Measurements from ENCODE around the gene PDE2A. TPM values are rescaled to one million over a fixed set of nuclear protein-coding genes. Genes with fewer than 3 reads are reported as not detected.

The PDE2A gene
- polyA plus RNA-seq, 1 experiment: 0.64 TPM

GRCh38 chr11:72613977-72614376 is 60.2 kb downstream of the PDE2A start:
- TF ChIP-seq CTCF (IDR thresholded peaks at IDR 0.05; ENCODE audit: insufficient read depth, low read depth, low read length): no peak
- Histone ChIP-seq H3K36me3 (ENCODE audit: control insufficient read depth, insufficient read depth, low read length) (no peaks in the 10 kb centered on the region), H3K27me3 (ENCODE audit: control insufficient read depth, insufficient read depth, low read length) (peaks cover 21% of the 10 kb centered on the region), H3K4me3 (ENCODE audit: low read depth, low read length) (no peak overlapping the region)
- POLR2A ChIA-PET: no interaction called here
- CTCF ChIA-PET: no interaction called here
- no peak for DNase-seq (ENCODE audit: low read depth)

- POLR2A ChIA-PET: no interaction called here
- Histone ChIP-seq H3K4me3 (ENCODE audit: low read depth, low read length) (no peak overlapping the region), H3K27me3 (ENCODE audit: control insufficient read depth, insufficient read depth, low read length) (peaks cover 20% of the 10 kb centered on the region), H3K36me3 (ENCODE audit: control insufficient read depth, insufficient read depth, low read length) (no peaks in the 10 kb centered on the region)
- DNase-seq (ENCODE audit: low read depth): no peak
- TF ChIP-seq CTCF (IDR thresholded peaks at IDR 0.05; ENCODE audit: insufficient read depth, low read depth, low read length): no peak
- CTCF ChIA-PET: no interaction called here
These were observed 60.8 kb downstream of the PDE2A start for GRCh38 chr11:72613450-72613849.

- POLR2A ChIA-PET: no interaction called here
- peaks cover 26% of the 10 kb centered on the region for H3K27me3 ChIP-seq (ENCODE audit: control insufficient read depth, insufficient read depth, low read length)
- CTCF ChIA-PET: interaction anchor here (1.6 to 1.9 kb wide), 4 partner anchors 8 to 75 kb away, joined by 3 to 8 read pairs (median 5); no protein-coding TSS in a partner anchor
- no peak overlapping the region for H3K4me3 ChIP-seq (ENCODE audit: low read depth, low read length)
- no peak for DNase-seq (ENCODE audit: low read depth)
- H3K36me3 ChIP-seq (ENCODE audit: control insufficient read depth, insufficient read depth, low read length): no peaks in the 10 kb centered on the region
- no peak for TF ChIP-seq CTCF (IDR thresholded peaks at IDR 0.05; ENCODE audit: insufficient read depth, low read depth, low read length)
These were observed 64.7 kb downstream of the PDE2A start for GRCh38 chr11:72609476-72609875.

GRCh38 chr11:72609045-72609444 is 65.2 kb downstream of the PDE2A start:
- Histone ChIP-seq H3K27me3 (ENCODE audit: control insufficient read depth, insufficient read depth, low read length) (peaks cover 28% of the 10 kb centered on the region), H3K4me3 (ENCODE audit: low read depth, low read length) (no peak overlapping the region), H3K36me3 (ENCODE audit: control insufficient read depth, insufficient read depth, low read length) (no peaks in the 10 kb centered on the region)
- DNase-seq (ENCODE audit: low read depth): no peak
- peak; percentile 57 for TF ChIP-seq CTCF (IDR thresholded peaks at IDR 0.05; ENCODE audit: insufficient read depth, low read depth, low read length)
- POLR2A ChIA-PET: no interaction called here
- CTCF ChIA-PET: interaction anchor here (1.1 to 1.9 kb wide), 7 partner anchors 9 to 75 kb away, joined by 3 to 8 read pairs (median 5); no protein-coding TSS in a partner anchor

- peaks cover 25% of the 10 kb centered on the region for H3K27me3 ChIP-seq (ENCODE audit: control insufficient read depth, insufficient read depth, low read length)
- no peak for DNase-seq (ENCODE audit: low read depth)
- no peaks in the 10 kb centered on the region for H3K36me3 ChIP-seq (ENCODE audit: control insufficient read depth, insufficient read depth, low read length)
- CTCF ChIA-PET: interaction anchor here (1.1 to 1.9 kb wide), 3 partner anchors 21 to 136 kb away, joined by 3 to 5 read pairs (median 3); no protein-coding TSS in a partner anchor
- no peak for TF ChIP-seq CTCF (IDR thresholded peaks at IDR 0.05; ENCODE audit: insufficient read depth, low read depth, low read length)
- POLR2A ChIA-PET: no interaction called here
- no peak overlapping the region for H3K4me3 ChIP-seq (ENCODE audit: low read depth, low read length)
These were observed 66.7 kb downstream of the PDE2A start for GRCh38 chr11:72607496-72607895.

All from BJ (cell line).